Spleen (tissue), 11 donors: Measurements from ENCODE around the gene SEM1. TPM values are rescaled to one million over a fixed set of nuclear protein-coding genes. Genes with fewer than 3 reads are reported as not detected.

Experiments used
- DNase-seq: peaks from one replicate; pipeline ENCODE4 v3.0.0-alpha.2; 2020
- H3K27ac ChIP-seq, 8 donors: fragments of 200-600 bp; sonication (generic) in 7 of 8; 1 replicate in 4 of 8; 2 replicates in 4 of 8; pipeline versions ENCODE4 v1.5.0 to v1.8.0; 2016 to 2021; ENCODE audit warnings: inconsistent platforms in 4 of 8, mild to moderate bottlenecking in 4 of 8, moderate library complexity in 1 of 8
- H3K27me3 ChIP-seq, 7 donors: fragments of 200-600 bp; sonication (generic) in 6 of 7; replicated peaks in 1 of 7; 1 replicate in 4 of 7; 2 replicates in 3 of 7; pipeline versions ENCODE4 v1.5.0 to v1.8.0; 2016 to 2021; ENCODE audit warnings: inconsistent platforms in 3 of 7, mild to moderate bottlenecking in 1 of 7
- H3K36me3 ChIP-seq, 6 donors: fragments of 200-600 bp; sonication (generic) in 5 of 6; 1 replicate in 4 of 6; 2 replicates in 2 of 6; pipeline versions ENCODE4 v1.5.0 to v1.8.0; 2016 to 2021; ENCODE audit warnings: inconsistent platforms in 2 of 6
- H3K4me1 ChIP-seq, 6 donors: fragments of 200-600 bp; sonication (generic) in 5 of 6; 1 replicate in 3 of 6; 2 replicates in 3 of 6; pipeline versions ENCODE4 v1.5.0 to v1.8.0; 2016 to 2021; ENCODE audit warnings: inconsistent platforms in 3 of 6
- H3K4me3 ChIP-seq, 8 donors: fragments of 200-600 bp; sonication (generic) in 7 of 8; 1 replicate in 4 of 8; 2 replicates in 4 of 8; pipeline versions ENCODE4 v1.5.0 to v1.8.0; 2016 to 2021; ENCODE audit warnings: inconsistent platforms in 4 of 8, mild to moderate bottlenecking in 4 of 8, moderate library complexity in 2 of 8
- H3K9me3 ChIP-seq, 8 donors: fragments of 200-600 bp; sonication (generic) in 7 of 8; 1 replicate in 4 of 8; 2 replicates in 4 of 8; pipeline versions ENCODE4 v1.5.0 to v1.8.0; 2016 to 2021; ENCODE audit warnings: inconsistent platforms in 4 of 8
- CTCF ChIP-seq, 11 experiments: fragments of 200-600 bp in 7 of 11; fragments of 450-650 bp in 4 of 11; sonication (generic) in 4 of 11; IDR thresholded peaks in 8 of 11; conservative IDR thresholded peaks in 3 of 11; 1 replicate in 7 of 11; 2 replicates in 4 of 11; pipeline versions ENCODE4 v1.4.0 to v1.8.0; 2016 to 2021; ENCODE audit warnings: antibody characterized with exemption in 11 of 11, inconsistent platforms in 4 of 11, mild to moderate bottlenecking in 1 of 11
- POLR2A ChIP-seq, 3 donors: fragments of 450-650 bp; IDR thresholded peaks; one replicate each; pipeline ENCODE4 v1.5.1; 2017; ENCODE audit warnings: antibody characterized with exemption in 3 of 3, mild to moderate bottlenecking in 1 of 3
- POLR2AphosphoS5 ChIP-seq, 3 donors: sonication (generic); formaldehyde crosslinking; IDR thresholded peaks; one replicate each; pipeline ENCODE4 v1.5.1; 2017; ENCODE audit warnings: antibody characterized with exemption in 3 of 3
- WGBS, 5 donors: extraction: QIAGEN DNeasy Blood & Tissue Kit in 3 of 5; methylation state at CpG; one replicate each; pipeline versions ENCODE4 v1.1.5 to v1.1.7; 2013 to 2018; 5-methylcytosine and 5-hydroxymethylcytosine counted together
- intact Hi-C: fragments of 100-400 bp; cut with DNase I; formaldehyde crosslinking; loops from one replicate; pipeline ENCODE4 v1.15.0; 2023; ENCODE audit warnings: low total_unique reads
- polyA plus RNA-seq, 3 donors: library from polyadenylated mRNA; stranded (reverse); fragments of 200-250 nt; gene quantifications; one replicate each; pipeline ENCODE4 v1.2.1, GENCODE V29; 2013
- total RNA-seq, 7 donors: library from RNA; depleted of rRNA in 3 of 7; stranded (reverse); fragments of >200 nt in 3 of 7; fragmentation: NEBNext Ultra II Directional in 4 of 7; extraction: Animal tissue kit (Norgen Biotek cat#: 25700) in 4 of 7; gene quantifications; one replicate each; pipeline versions ENCODE4 v1.1.0 to v1.2.1, GENCODE V29; 2016 to 2021
- donor health status: healthy with polysubstance abuse.
- donor health status: DM: no; HTN: no; CAD: no; lungs with moderate emphysema.
- donor health status: DM: no; HTN: no; CAD: no.
- donor health status: Bipolar disorder and iron deficiency.
- donor health status: healthy.
- donor health status: DM: no; HTN: no; CAD: no.
- donor health status: DM: yes; HTN: yes; CAD: no.

The SEM1 gene
- total and polyA plus RNA-seq, 10 donors, result 15.5 to 78.6 (median 39.9) TPM

GRCh38 chr7:96679886-96680285, 29.8 kb downstream of the SEM1 start:
- TF ChIP-seq POLR2AphosphoS5 (IDR thresholded peaks at IDR 0.05) (no peak), POLR2A (IDR thresholded peaks at IDR 0.05) (no peak), CTCF (IDR thresholded peaks at IDR 0.05 in 8 of 11, conservative IDR thresholded peaks at IDR 0.05 in 3 of 11) (no peak)
- peaks cover 0 to 25% (median 7%) of the 10 kb centered on the region in 8 donors for H3K9me3 ChIP-seq
- H3K36me3 ChIP-seq, result peaks cover 0 to 32% (median 2%) of the 10 kb centered on the region in 6 donors
- no peak for DNase-seq
- H3K4me3 ChIP-seq, result no peak overlapping the region
- intact Hi-C loops, result no loop called here
- no peaks in the 10 kb centered on the region for H3K27me3 ChIP-seq
- H3K4me1 ChIP-seq, result peaks cover 0 to 5% (median under 1%) of the 10 kb centered on the region in 6 donors
- WGBS, 5 donors, result 72 to 87% (median 74%) methylated on average over 4 of the region's 4 CpGs
- H3K27ac ChIP-seq, result no peak overlapping the region

GRCh38 chr7:96676919-96677318, 32.7 kb downstream of the SEM1 start:
- WGBS, 5 donors, result 87 to 91% (median 90%) methylated on average over 5 of the region's 5 CpGs
- intact Hi-C loops, result no loop called here

GRCh38 chr7:96675548-96675947, 34.1 kb downstream of the SEM1 start:
- WGBS, 5 donors, result 72 to 95% (median 86%) methylated on average over 1 of the region's 1 CpG
- Histone ChIP-seq H3K4me3 (no peak overlapping the region), H3K4me1 (no peaks in the 10 kb centered on the region), H3K9me3 (no peaks in the 10 kb centered on the region), H3K36me3 (peaks cover 0 to 32% (median 11%) of the 10 kb centered on the region in 6 donors), H3K27ac (no peak overlapping the region), H3K27me3 (no peaks in the 10 kb centered on the region)
- no peak for TF ChIP-seq CTCF (IDR thresholded peaks at IDR 0.05 in 8 of 11, conservative IDR thresholded peaks at IDR 0.05 in 3 of 11)
- no peak for DNase-seq
- intact Hi-C loops, result no loop called here

More at GRCh38 chr7:96676919-96677318, 32.7 kb downstream of the SEM1 start:
- H3K4me1 ChIP-seq, result no peaks in the 10 kb centered on the region
- no peak for DNase-seq
- H3K9me3 ChIP-seq, result peaks cover 0 to 9% (median under 1%) of the 10 kb centered on the region in 8 donors
- no peak overlapping the region for H3K4me3 ChIP-seq
- TF ChIP-seq POLR2A (IDR thresholded peaks at IDR 0.05) (no peak), POLR2AphosphoS5 (IDR thresholded peaks at IDR 0.05) (no peak), CTCF (IDR thresholded peaks at IDR 0.05 in 8 of 11, conservative IDR thresholded peaks at IDR 0.05 in 3 of 11) (no peak)
- no peak overlapping the region for H3K27ac ChIP-seq
- H3K27me3 ChIP-seq, result no peaks in the 10 kb centered on the region
- H3K36me3 ChIP-seq, result peaks cover 0 to 28% (median 8%) of the 10 kb centered on the region in 6 donors

GRCh38 chr7:96674565-96674964, 35.1 kb downstream of the SEM1 start:
- 91 to 95% (median 93%) methylated on average over 4 of the region's 4 CpGs for WGBS, 5 donors
- Histone ChIP-seq H3K4me1 (no peaks in the 10 kb centered on the region), H3K27ac (no peak overlapping the region), H3K9me3 (no peaks in the 10 kb centered on the region), H3K27me3 (no peaks in the 10 kb centered on the region), H3K4me3 (no peak overlapping the region), H3K36me3 (peaks cover 0 to 37% (median 14%) of the 10 kb centered on the region in 6 donors)
- intact Hi-C loops, result no loop called here
- no peak for DNase-seq
- TF ChIP-seq POLR2AphosphoS5 (IDR thresholded peaks at IDR 0.05) (no peak), CTCF (IDR thresholded peaks at IDR 0.05 in 8 of 11, conservative IDR thresholded peaks at IDR 0.05 in 3 of 11) (no peak), POLR2A (IDR thresholded peaks at IDR 0.05) (no peak)
